AG20443 (cell line): ENCODE results near the gene SLC25A23.
"Not testable (repeated sequence)": the region's sequence is repeated elsewhere in the genome, so short reads cannot be mapped to it uniquely, and the experiment has no call there.

ENCODE experiments used
- DNase-seq: peaks from one replicate; pipeline ENCODE4 v3.0.0; 2012; ENCODE audit warnings: low spot score, mixed read lengths

The SLC25A23 gene

DNA sequence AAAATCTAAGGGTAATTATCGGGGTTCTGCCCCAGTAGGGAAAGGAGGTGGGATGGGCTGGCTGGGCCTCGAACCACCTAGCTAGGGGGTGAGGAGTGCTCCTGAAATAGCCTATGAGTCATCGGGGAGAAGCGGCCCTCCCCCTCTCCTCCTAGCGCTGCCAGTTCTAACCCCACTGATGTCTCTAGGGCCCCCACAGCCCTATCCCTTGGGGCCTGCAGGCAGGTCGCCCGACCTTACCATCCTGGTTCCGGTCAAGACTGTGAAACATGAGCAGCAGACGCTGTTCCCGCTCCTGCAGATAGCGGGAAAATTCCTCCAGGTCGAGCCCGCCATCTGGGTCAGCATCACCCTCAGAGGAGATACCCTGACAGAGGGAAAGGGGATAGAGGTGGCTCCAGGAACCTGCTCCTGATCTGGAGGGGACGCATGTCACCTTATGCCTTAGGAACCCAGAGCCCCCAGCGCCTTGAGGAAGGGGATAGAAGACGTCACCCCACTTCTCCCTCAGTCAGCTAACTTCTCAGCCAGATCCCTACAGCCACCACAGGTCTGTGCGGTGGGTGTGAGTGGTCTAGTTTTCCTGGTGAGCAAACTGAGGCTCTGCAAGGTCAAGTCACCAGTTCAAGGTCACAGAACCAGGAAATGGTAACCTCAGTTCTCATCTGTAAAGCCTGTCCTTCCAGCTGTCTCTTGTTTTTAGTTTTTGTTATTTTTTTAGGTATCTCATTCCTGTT is 1.5 kb downstream of the SLC25A23 start:
- DNase-seq: no peak

DNA sequence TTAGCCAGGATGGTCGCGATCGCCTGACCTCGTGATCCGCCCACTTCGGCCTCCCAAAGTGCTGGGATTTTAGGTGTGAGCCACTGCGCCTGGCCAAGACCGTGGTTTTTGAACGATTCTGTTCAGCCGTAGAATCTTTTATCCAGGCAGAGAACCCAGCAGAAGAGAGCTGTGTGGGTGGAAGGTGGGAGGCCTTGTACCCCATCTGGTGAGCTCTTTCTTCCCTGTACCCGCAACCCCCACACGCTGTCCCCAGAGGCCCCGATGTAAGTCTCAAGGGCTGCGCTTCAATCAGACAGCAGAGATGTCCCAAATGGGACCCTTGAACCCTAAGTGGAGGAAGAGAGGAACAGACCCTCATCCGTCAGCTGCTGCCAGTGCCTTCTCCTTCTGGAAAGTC is 3.7 kb downstream of the SLC25A23 start:
- no peak for DNase-seq

DNA sequence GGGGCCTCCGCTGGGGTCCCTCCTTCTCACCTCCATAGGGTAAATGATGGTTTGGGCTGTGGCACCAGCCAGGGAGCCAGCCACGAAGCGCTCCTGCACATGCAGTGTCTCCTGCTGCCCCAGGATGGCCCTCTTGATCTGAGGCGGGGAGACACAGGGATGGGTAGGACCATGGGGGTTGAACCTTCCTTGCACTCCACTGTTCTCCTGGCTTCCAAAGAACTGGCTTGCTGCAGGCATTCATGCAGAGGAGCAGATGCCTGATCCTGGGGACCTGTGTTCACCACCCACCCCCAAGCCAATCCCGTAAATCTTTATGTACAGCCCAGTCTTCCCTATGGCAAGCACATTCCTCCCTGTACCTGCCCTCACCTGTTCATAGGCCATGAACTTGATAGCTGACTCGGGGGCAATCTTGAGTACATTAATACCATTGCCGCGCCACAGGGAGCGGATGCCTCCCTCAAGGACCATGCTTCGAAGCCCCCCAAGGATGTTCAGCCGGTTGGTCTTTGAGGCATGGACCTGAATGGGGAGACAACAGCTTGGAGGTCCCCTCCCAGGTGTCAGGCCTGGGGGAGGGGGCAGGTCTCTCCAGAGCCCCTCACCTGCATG is 5.5 kb downstream of the SLC25A23 start:
- DNase-seq: no peak

DNA sequence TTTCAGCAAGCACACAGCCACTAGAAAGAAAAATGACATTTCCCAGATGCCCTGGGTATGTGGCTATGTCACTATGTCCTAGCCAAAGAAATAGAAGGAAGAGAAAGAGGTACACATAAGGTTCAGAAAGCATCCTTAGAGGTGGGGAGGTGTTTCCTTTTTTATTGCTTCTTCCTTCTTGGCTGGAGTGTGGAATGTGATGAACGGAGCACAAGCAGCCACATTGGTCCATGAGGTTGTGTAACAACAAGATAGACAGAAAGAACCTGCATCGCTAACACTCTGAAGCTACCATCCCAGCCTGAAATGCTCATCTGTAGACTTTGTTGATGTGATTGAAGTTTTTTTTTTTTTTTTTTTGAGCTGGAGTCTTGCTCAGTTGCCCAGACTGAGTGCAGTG is 6.7 kb downstream of the SLC25A23 start:
- DNase-seq: no peak

DNA sequence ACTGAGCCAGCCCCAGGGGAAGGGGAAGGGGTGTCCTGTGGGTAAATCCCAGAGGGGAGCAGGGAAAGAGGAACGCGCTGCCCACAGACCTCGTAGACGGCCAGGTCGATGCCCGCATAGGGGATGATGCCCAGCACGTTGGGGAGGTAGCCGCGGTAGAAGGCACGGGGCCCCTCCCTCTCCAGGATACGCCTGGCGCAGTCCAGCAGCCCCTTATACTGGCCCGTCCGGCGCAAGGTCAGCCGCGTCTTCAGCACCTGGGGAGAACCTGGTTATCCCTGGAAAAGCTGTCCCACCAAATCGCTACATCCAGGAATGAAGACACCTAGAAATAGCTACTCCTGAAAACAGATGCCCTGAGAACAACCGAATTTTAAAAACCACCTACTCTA is 7.4 kb downstream of the SLC25A23 start:
- no peak for DNase-seq

DNA sequence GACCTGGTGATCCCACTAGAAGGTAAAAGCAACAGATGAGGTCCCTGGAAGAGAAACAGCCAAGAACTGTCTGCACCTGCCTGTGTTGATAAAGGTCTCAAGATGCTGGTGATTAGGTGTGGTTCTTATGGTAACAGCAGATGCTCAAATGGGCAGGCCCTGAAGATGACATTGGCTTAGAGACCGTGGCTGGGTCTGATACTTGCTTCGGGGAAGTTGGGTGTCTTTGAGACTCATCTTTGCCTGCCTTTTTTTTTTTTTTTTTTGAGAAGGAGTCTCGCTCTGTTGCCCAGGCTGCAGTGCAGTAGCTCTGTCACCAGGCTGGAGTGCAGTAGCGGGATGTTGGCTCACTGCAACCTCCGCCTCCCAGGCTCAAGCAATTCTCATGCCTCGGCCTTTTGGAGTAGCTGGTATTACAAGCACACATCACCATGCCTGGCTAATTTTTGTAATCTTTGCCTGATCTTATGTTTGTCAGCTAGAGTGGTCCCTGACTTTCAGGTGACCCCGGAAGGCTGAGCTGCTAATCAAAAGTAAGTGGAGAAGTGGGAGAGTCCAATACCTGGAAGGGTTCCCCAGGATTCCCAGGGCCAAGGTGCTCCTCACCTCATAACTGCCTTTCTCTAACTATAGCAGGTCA is 7.9 kb downstream of the SLC25A23 start:
- no peak for DNase-seq

DNA sequence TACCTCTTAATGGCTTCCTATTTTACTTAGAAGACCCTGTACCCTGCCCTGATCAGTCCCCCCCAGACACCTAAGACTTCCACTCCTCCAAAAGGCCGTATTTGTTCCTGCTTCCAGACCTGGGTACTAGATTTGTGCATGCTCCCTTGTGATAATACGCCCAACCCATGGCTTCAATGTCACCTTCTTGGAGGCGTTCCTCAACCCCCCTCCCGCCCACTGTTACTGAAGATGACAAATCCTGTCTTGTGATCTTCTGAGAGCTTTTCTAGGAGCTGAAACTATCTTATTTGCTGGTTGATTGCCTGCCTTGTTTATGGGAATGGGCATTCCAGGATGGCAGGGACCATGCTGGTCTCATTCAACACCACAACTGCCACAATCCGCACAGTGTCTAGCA is 9.4 kb downstream of the SLC25A23 start:
- no peak for DNase-seq

DNA sequence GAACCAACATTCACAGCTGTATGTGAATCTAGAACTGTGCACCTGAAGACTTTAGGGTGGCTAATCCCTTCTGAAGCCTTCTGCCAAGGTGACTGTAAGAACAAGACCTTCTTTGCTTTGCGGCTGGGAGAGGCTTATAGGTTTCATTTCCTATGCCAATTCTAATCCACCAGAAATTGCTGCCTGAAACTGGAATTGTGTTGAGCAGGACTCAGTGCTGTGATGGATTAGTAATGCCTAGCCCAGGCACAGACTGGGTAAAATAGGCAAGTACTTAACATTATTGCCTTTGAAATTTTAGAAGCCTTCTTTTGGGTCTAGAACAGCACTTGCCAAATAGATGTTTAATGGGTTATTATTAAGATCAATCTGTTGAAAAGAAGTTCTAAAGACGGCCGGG is 11.5 kb downstream of the SLC25A23 start:
- DNase-seq: no peak

DNA sequence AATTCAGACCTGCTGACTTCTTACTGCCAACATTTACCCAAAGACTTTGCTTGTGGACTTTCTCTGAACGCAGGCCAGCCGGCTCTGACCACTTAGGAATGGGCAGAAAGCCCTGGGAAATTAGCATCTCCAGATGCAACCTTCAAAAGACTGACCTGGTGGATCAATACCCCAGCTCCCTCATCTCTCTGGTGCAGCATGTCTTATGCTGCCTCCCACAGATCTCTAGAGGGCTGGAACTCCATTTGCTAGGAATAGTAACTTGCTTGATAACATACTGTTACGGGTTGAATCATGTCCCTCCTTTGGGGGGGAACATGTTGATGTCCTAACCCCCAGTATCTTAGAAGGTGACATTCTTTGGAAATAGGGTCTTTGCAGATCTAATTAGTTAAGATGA is 13.1 kb downstream of the SLC25A23 start:
- DNase-seq: no peak

DNA sequence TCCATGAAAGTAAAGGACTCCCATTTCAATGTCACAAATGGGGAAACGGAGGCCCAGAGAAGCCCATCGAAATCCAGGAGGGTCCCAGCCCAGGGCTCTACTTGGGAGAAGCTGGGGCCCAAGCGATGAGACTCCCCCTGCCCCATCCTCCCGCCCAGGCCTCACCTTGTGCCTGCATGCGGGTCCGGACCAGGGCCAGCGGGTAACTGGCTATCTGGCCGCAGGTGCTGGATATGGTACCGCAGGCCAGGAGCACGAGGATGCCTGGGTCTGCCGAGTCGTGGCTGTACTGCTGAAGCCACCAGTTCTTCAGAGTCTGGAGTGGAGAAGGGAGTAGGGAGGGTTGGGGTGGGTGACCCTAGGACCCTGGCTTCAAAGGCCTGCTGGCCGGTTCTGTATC is 15.6 kb downstream of the SLC25A23 start:
- DNase-seq: no peak

DNA sequence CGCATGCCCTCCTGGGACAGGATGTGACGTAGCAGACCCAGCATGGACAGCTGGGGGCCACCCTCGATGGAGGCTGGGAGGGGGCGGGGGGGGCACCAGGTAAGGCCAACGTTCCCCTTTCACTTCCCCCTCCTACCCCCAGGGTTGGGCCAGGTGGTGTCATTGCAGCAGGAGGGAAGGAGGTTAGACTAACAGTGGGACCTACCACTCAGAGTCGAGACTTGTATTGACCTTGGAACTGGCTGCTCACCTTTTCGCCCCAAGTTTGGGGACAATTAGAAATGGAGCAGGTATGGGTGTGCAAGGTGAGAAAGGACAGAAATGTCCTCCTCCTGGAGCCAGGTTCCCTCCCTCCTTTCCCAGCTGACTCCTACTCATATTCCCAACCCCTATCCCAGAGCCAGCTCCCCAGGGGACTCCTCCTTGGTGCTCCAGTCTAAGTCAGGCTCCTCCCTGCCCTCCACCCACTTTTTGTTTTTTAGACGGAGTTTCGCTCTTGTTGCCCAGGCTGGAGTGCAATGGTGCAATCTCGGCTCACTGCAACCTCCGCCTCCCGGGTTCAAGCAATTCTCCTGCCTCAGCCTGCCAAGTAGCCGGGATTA is 17.4 kb downstream of the SLC25A23 start:
- no peak for DNase-seq

DNA sequence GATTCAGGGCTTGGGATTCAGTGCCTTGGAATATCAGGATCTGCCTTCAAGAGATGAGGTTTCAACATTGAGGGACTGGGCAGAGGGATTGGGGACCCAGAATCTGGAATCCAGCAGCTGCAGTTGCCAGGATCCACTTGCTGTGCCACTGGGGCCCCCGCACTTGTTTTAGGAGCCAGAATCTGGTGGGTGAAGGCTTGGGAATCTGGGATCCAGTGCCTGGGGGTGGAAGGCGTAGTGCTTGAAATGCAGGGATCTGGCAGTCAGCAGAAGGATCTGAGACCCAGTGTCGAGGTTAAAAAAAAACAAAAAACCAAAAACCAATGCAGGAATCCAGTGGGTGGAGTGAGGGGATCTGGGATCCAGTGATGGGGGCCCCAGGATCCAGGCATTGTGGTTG is 18.7 kb downstream of the SLC25A23 start:
- no peak for DNase-seq

DNA sequence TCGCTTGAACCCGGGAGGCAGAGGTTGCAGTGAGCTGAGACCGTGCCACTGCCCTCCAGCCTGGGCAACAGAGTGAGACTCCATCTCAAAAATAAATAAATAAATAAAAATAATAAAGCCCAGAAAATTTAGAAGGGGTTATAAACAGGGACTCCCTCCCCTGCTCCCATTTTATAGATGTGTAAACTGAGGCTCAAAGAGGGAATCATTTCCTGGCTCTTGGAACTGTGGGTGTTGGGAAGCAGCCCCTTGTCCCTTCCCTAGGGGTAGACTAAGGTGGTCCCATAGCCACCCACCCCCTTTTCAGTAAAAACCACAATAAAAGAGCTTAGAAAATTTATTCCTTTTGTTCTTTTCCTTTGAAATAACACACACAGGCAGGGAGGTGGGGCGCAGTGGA is 19.8 kb downstream of the SLC25A23 start:
- DNase-seq: no peak

DNA sequence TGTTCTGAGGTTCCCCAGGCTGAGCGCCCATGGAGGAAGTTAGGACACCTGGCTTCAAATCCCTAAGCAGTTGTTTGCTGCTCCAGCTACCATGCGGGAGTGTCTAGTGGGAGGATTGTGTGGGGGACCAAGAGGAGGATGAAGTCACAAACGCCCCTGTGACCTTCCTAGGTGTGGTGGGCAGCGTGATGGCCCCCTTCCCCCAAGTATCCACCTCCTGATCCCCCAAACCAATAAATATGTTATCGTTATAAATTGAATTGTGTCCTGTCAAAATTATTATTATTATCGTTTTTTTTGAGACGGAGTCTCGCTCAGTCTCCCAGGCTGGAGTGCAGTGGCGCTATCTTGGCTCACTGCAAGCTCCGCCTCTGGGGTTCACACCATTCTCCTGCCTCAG is 25.9 kb downstream of the SLC25A23 start, which contains the start of gene SLC25A41:
Gene SLC25A41 (minus strand): TSS at position 101 of the 400 bp plus-strand sequence. CDS start 70 bp downstream, at position 31.
- DNase-seq: no peak

DNA sequence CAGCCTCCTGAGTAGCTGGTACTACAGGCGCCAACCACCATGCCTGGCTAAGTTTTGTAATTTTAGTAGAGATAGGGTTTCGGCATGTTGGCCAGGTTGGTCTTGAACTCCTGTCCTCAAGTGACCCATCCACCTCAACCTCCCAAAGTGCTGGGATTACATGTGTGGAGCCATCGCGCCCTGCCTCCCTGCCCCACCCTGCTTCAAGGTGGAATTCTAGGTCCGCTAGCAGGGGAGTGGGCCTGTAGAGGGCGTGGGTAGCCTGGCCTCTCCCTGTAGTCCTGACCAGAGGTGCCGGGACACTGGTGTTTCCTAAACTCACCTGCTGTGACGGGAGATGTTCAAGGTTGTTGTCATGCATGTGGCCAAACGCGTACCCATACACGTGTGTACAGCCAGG is 26.4 kb downstream of the SLC25A23 start:
- DNase-seq: no peak

DNA sequence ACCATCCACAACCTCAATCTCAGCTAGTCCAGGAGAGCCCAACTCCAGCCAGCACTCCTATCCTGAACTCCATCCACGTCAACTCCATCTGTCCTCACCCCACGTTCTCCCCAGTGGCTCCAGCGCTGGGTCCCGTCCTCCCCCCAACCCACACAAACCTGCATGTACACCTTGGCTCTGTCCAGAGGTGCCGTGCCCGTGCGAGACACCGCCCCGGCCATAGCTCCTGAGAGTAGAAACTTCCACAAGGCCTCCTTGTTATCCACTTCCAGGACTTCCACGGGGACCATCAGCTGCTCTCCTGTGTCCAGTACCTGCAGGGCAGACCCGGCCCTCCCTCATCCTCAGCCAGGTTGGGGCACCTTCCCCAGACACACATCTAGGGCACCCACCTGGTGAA is 27.7 kb downstream of the SLC25A23 start:
- DNase-seq: no peak

DNA sequence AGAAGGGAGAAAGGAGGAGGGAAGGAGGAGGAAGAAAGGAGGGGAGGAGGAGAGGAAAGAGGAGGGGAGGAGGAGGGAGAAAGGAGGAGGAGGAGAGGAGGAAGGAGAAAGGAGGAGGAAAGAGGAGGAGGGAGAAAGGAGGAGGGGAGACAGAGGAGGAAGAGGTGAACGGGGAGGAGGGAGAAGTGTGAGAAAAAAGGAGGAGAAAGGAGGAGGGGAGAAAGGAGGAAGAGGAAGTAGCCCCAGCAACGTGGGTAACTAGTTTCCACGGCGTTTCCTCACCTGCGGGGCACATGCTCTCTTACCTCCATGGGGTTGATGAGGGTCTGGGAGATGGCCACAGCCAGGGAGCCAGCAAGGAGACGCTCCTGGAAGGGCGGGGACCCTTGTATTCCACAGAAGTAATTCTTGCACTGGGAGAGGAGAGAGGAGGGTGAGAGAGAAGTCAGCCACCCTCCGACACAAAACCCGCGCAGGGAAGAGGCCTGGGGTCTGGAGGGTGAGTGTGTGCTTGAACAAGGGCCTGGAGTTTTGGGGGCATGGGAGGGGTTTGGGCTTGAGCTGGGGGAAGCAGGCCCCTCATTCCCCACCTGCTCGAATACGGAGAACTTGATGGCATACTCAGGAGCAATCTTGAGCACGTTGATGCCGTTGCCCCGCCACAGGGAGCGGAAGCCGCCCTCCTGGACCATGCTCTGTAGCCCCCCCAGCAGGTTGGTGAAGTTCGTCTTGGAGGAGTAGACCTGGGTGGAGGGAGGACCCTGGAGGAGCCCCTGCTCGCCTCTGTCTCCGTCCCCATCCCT is 30.0 kb downstream of the SLC25A23 start:
- DNase-seq: no peak

DNA sequence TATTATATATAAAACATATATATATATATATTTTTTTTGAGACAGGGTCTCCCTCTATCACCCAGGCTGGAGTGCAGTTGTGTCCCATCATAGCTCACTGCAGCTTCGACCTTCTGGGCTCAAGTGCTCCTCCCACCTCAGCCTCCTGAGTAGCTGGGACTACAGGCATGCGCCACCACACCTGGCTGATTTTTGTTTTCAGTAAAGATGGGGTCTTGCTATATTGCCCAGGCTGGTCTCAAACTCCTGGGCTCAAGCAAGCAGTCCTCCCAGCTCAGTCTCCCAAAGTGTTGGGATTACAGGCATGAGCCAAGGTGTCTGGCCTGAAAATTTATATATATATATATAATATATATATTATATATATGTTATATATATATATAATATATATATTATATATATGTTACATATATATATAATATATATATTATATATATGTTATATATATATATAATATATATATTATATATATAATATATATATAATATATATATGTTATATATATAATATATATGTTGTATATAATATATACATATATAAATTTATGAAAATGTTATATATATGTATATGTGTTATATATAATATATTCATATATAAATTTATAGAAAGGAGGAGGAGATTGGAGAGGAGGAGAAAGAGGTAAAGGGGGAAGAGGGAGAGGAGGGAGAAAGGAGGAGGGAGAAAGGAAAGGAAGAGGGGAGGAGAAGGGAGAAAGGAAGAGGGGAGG is 30.7 kb downstream of the SLC25A23 start:
- DNase-seq: not testable (repeated sequence)

DNA sequence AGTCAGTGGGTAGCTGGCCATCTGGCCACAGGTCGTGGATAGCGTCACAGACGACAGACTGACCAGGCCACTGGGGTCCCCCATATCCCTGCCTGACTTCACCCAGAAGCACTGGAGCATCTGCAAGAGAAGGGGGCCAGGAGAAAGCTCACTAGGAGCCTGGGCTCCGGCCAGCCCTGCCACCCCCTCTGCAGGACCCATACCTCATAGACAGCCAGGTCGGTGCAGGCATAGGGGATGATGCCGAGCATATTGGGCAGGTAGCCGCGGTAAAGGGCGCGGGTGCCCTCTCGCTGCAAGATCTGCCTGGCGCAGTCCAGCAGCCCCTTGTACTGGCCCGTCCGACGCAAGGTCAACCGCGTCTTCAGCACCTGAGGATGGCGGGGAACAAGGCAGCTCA is 32.5 kb downstream of the SLC25A23 start:
- DNase-seq: no peak

DNA sequence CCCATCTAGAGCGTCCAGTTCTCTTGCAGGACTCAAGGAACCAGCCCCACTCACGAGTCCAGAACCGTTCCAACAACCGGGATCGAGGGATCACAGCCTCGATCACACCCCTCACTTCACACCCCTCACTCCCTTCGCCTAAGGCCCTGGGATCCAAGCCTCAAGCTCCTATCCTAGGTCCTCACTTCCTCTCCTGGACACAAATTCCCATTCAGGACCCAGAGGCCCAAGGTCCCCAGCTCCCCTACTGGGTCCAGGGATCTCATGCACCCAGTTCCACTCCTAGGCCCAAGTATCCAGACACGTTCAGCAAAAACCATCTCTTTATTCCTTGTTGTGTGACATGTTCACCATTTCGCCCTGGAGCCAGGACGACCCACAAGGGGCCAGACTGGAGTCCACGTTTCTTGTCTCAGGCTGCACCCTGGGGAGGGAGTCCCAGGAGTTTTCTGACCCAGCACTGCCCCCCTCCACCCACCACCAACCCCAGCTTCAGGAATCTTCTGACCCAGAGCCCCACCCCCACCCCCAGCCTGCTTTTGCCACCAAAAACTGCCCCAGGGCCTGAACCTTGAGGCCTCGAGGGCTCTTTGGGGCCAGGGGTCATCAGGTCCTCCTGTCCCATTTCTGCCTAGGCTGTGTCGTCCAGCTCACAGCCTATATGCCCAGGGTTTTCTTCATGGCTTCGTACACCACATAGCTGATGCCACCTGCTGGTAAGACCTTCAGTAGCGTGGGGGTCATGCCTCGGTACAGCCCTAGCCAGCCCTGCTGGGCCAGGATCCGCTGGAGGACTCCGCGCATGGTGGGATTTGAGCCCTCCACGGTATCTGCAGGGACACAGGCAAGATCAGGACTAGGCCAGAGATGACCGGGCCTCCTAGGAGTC is 33.6 kb downstream of the SLC25A23 start:
- DNase-seq: no peak
